Common myeloid progenitor, CD34-positive (primary cell): Measurements from ENCODE around the gene CHCHD6.

ENCODE experiments used
- CTCF ChIA-PET: fragments of 350-600 bp; sonication (Branson Sonifier 250); formaldehyde crosslinking; loops from one replicate; lab custom pipeline; 2021; ENCODE audit warnings: antibody characterized with exemption; lab: Charles Lee
- POLR2A ChIA-PET: fragments of 350-600 bp; sonication (Branson Sonifier 250); formaldehyde crosslinking; loops from one replicate; lab custom pipeline; 2021; ENCODE audit warnings: antibody characterized with exemption; lab: Charles Lee
- DNase-seq, 3 donors: peaks; one replicate each; pipeline versions ENCODE4 v3.0.0 to v3.0.0-alpha.2; 2013
- H3K27ac ChIP-seq, 2 experiments: 1 replicate in 1 of 2; 2 replicates in 1 of 2; pipeline ENCODE4 v1.7.0; 2013; ENCODE audit warnings: inconsistent platforms in 2 of 2, low read length in 2 of 2, mild to moderate bottlenecking in 2 of 2, low read depth in 1 of 2, moderate library complexity in 1 of 2; ENCODE audit not compliant: severe bottlenecking in 2 of 2, insufficient read depth in 1 of 2, poor library complexity in 1 of 2
- H3K27me3 ChIP-seq, 5 experiments: replicated peaks in 2 of 5; 1 replicate in 3 of 5; 2 replicates in 2 of 5; pipeline versions ENCODE4 v1.6.1 to v1.7.0; 2013; ENCODE audit warnings: low read length in 4 of 5, mild to moderate bottlenecking in 2 of 5, moderate library complexity in 2 of 5, inconsistent platforms in 1 of 5; ENCODE audit not compliant: insufficient read depth in 5 of 5, control insufficient read depth in 4 of 5
- H3K36me3 ChIP-seq, 4 experiments: 1 replicate in 2 of 4; 2 replicates in 2 of 4; pipeline versions ENCODE4 v1.6.1 to v1.7.0; 2013; ENCODE audit warnings: low read length in 3 of 4, control low read depth in 1 of 4, mild to moderate bottlenecking in 1 of 4; ENCODE audit not compliant: control insufficient read depth in 4 of 4, insufficient read depth in 4 of 4
- H3K4me1 ChIP-seq, 4 experiments: 1 replicate in 3 of 4; 2 replicates in 1 of 4; pipeline versions ENCODE4 v1.6.1 to v1.7.1; 2013; ENCODE audit warnings: low read length in 3 of 4, mild to moderate bottlenecking in 3 of 4, control low read depth in 1 of 4, inconsistent platforms in 1 of 4, moderate library complexity in 1 of 4; ENCODE audit not compliant: control insufficient read depth in 4 of 4, insufficient read depth in 4 of 4; ENCODE audit errors: control extremely low read depth in 1 of 4
- H3K4me3 ChIP-seq, 7 experiments: 1 replicate in 4 of 7; 2 replicates in 3 of 7; pipeline versions ENCODE4 v1.5.1 to v1.7.0; 2013; ENCODE audit warnings: mild to moderate bottlenecking in 7 of 7, low read length in 6 of 7, moderate library complexity in 6 of 7, inconsistent platforms in 2 of 7, low read depth in 2 of 7, control low read depth in 1 of 7; ENCODE audit not compliant: insufficient read depth in 4 of 7, control insufficient read depth in 1 of 7; ENCODE audit errors: extremely low read depth in 1 of 7
- H3K9me3 ChIP-seq, 5 experiments: 1 replicate in 4 of 5; 2 replicates in 1 of 5; pipeline versions ENCODE4 v1.6.1 to v1.7.1; 2013; ENCODE audit warnings: low read length in 4 of 5, mild to moderate bottlenecking in 2 of 5, inconsistent platforms in 1 of 5, low read depth in 1 of 5, moderate library complexity in 1 of 5; ENCODE audit not compliant: control insufficient read depth in 4 of 5, insufficient read depth in 2 of 5; ENCODE audit errors: control extremely low read depth in 1 of 5
- WGBS: methylation state at CpG from one replicate; pipeline ENCODE4 v1.1.5; 2013; ENCODE audit not compliant: insufficient coverage; 5-methylcytosine and 5-hydroxymethylcytosine counted together

The CHCHD6 gene

GRCh38 chr3:126997455-126998038 is 293.5 kb downstream of the CHCHD6 start:
- ChIA-PET POLR2A (no interaction called here), CTCF (no interaction called here)
- WGBS: 99% methylated on average over 13 of the region's 19 CpGs
- Histone ChIP-seq H3K27ac (no peak overlapping the region), H3K9me3 (no peaks in the 10 kb centered on the region), H3K27me3 (peaks cover 0 to 13% (median 5%) of the 10 kb centered on the region in 5 experiments), H3K4me1 (no peaks in the 10 kb centered on the region), H3K4me3 (no peak overlapping the region), H3K36me3 (no peaks in the 10 kb centered on the region)
- no peak for DNase-seq

- Histone ChIP-seq H3K27ac (no peak overlapping the region), H3K4me1 (no peaks in the 10 kb centered on the region), H3K4me3 (no peak overlapping the region), H3K36me3 (no peaks in the 10 kb centered on the region), H3K27me3 (peaks cover 0 to 13% (median 5%) of the 10 kb centered on the region in 5 experiments), H3K9me3 (no peaks in the 10 kb centered on the region)
- DNase-seq: no peak
- WGBS: 94% methylated on average over 3 of the region's 4 CpGs
- ChIA-PET POLR2A (no interaction called here), CTCF (no interaction called here)
These were observed 294.3 kb downstream of the CHCHD6 start for GRCh38 chr3:126998320-126998719.

- WGBS: no CpG with 5 or more reads among the region's 3 CpGs
- DNase-seq: no peak
- no peaks in the 10 kb centered on the region for H3K9me3 ChIP-seq
- H3K4me1 ChIP-seq: no peaks in the 10 kb centered on the region
- ChIA-PET CTCF (no interaction called here), POLR2A (no interaction called here)
- H3K27me3 ChIP-seq: peaks cover 0 to 13% (median 5%) of the 10 kb centered on the region in 5 experiments
- H3K36me3 ChIP-seq: no peaks in the 10 kb centered on the region
- no peak overlapping the region for H3K27ac ChIP-seq
- no peak overlapping the region for H3K4me3 ChIP-seq
These were observed 294.7 kb downstream of the CHCHD6 start for GRCh38 chr3:126998728-126999127.

- H3K4me3 ChIP-seq: no peak overlapping the region
- POLR2A ChIA-PET: no interaction called here
- no peak overlapping the region for H3K27ac ChIP-seq
- H3K4me1 ChIP-seq: no peaks in the 10 kb centered on the region
- no peaks in the 10 kb centered on the region for H3K9me3 ChIP-seq
- 98% methylated on average over 6 of the region's 15 CpGs for WGBS
- peaks cover 0 to 11% (median 2%) of the 10 kb centered on the region in 5 experiments for H3K27me3 ChIP-seq
- no peaks in the 10 kb centered on the region for H3K36me3 ChIP-seq
- CTCF ChIA-PET: no interaction called here
- DNase-seq: no peak
These were observed 295.3 kb downstream of the CHCHD6 start for GRCh38 chr3:126999383-126999782.

GRCh38 chr3:127000119-127000518 is 296.1 kb downstream of the CHCHD6 start:
- CTCF ChIA-PET: no interaction called here
- H3K9me3 ChIP-seq: no peaks in the 10 kb centered on the region
- no peaks in the 10 kb centered on the region for H3K4me1 ChIP-seq
- H3K4me3 ChIP-seq: no peak overlapping the region
- DNase-seq: no peak
- H3K27me3 ChIP-seq: peaks cover 0 to 11% (median 2%) of the 10 kb centered on the region in 5 experiments
- H3K27ac ChIP-seq: no peak overlapping the region
- POLR2A ChIA-PET: no interaction called here
- no peaks in the 10 kb centered on the region for H3K36me3 ChIP-seq
- WGBS: 96% methylated on average over 14 of the region's 15 CpGs

GRCh38 chr3:127000761-127001160 is 296.7 kb downstream of the CHCHD6 start:
- Histone ChIP-seq H3K27ac (no peak overlapping the region), H3K9me3 (no peaks in the 10 kb centered on the region), H3K4me1 (no peaks in the 10 kb centered on the region), H3K27me3 (peaks cover 0 to 11% (median 2%) of the 10 kb centered on the region in 5 experiments), H3K36me3 (no peaks in the 10 kb centered on the region), H3K4me3 (no peak overlapping the region)
- POLR2A ChIA-PET: no interaction called here
- CTCF ChIA-PET: no interaction called here
- no peak for DNase-seq
- WGBS: 97% methylated on average over 10 of the region's 12 CpGs

GRCh38 chr3:127001486-127002194 is 297.6 kb downstream of the CHCHD6 start:
- Histone ChIP-seq H3K4me3 (no peak overlapping the region), H3K9me3 (no peaks in the 10 kb centered on the region), H3K36me3 (no peaks in the 10 kb centered on the region), H3K27me3 (peaks cover 0 to 7% (median 2%) of the 10 kb centered on the region in 5 experiments), H3K27ac (no peak overlapping the region), H3K4me1 (no peaks in the 10 kb centered on the region)
- DNase-seq: no peak
- POLR2A ChIA-PET: no interaction called here
- CTCF ChIA-PET: no interaction called here
- WGBS: 88% methylated on average over 18 of the region's 23 CpGs
